GM12874 (cell line): ENCODE data around the gene HERC4.

Source experiments
- CTCF ChIP-seq: IDR thresholded peaks from 2 replicates; pipeline ENCODE4 v1.5.1; 2011; ENCODE audit warnings: low read depth, mild to moderate bottlenecking, control low read depth, low read length, moderate library complexity; ENCODE audit not compliant: insufficient read depth

The HERC4 gene

GRCh38 chr10:68111584-68111983, 36.5 kb upstream of the HERC4 start:
- TF ChIP-seq CTCF = no peak

GRCh38 chr10:68110027-68110426, 34.9 kb upstream of the HERC4 start:
- no peak for TF ChIP-seq CTCF

- no peak for TF ChIP-seq CTCF
Observed at GRCh38 chr10:68109331-68109730, 34.2 kb upstream of the HERC4 start, which contains the start of gene MYPN. Gene MYPN (plus strand): TSS chr10:68109488. CDS start chr10:68121439, 11,951 bp downstream.

- TF ChIP-seq CTCF = no peak
Observed at GRCh38 chr10:68108653-68109052, 33.6 kb upstream of the HERC4 start.

GRCh38 chr10:68108051-68108450, 33.0 kb upstream of the HERC4 start:
- TF ChIP-seq CTCF = no peak

DNA sequence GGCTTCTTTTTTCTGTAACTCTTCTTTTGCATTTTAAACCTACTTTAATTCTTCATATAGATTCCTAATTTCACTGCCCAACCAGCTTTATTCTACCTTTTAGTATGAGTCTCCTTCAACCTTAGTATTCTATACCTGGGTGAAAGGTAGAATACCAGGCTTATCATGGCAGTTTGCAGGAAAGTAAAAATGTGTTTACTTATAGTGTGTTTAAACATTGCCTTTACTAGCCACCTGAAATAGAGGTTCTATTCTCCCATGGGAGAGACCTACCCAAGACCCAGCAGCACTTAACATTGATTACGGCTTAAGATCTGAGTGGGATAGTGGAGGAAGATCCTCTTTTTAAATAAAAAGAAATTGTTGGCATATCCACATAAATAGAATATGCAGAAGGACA, 32.6 kb upstream of the HERC4 start:
- TF ChIP-seq CTCF = no peak

DNA sequence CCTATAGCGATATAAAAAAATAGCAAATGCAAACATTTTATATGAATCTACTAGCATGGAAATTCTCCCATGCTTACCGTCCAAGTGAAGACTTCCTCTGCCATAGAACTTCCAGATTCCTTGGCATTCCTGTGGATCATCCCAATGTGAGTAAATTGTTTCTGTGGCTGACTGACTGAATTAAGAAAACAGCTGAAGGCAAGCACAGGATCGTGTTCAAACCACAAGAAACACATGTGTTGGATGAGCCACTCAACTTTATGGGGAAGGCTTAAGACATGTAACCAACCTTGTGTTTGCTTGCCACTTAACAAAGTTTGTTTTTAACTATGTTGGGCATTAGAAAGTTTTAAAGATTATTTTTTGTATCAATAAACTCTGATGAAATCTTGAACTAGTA, 31.6 kb upstream of the HERC4 start:
- no peak for TF ChIP-seq CTCF

- no peak for TF ChIP-seq CTCF
Observed at GRCh38 chr10:68105820-68106219, 30.7 kb upstream of the HERC4 start.
